Gastroesophageal sphincter (tissue), 3 donors: Measurements from ENCODE around the gene YEATS2.

Experiments used
- CTCF ChIP-seq, 4 experiments: fragments of 200-600 bp in 2 of 4; fragments of 450-650 bp in 2 of 4; sonication (generic) in 1 of 4; IDR thresholded peaks; one replicate each; pipeline ENCODE4 v1.5.1; 2017 to 2019; ENCODE audit warnings: antibody characterized with exemption in 4 of 4, mild to moderate bottlenecking in 2 of 4, moderate library complexity in 2 of 4
- EP300 ChIP-seq: sonication (generic); formaldehyde crosslinking; IDR thresholded peaks from one replicate; pipeline ENCODE4 v1.6.1; 2017; ENCODE audit warnings: antibody characterized with exemption, mild to moderate bottlenecking
- POLR2A ChIP-seq, 2 donors: fragments of 450-650 bp; IDR thresholded peaks; one replicate each; pipeline ENCODE4 v1.6.1; 2017; ENCODE audit warnings: antibody characterized with exemption in 2 of 2, mild to moderate bottlenecking in 2 of 2, moderate library complexity in 1 of 2
- POLR2AphosphoS5 ChIP-seq: sonication (generic); formaldehyde crosslinking; IDR thresholded peaks from one replicate; pipeline ENCODE4 v1.6.1; 2017; ENCODE audit warnings: antibody characterized with exemption

- TF ChIP-seq CTCF (IDR thresholded peaks at IDR 0.05), result no peak
- no peak for TF ChIP-seq EP300
- TF ChIP-seq POLR2A (IDR thresholded peaks at IDR 0.05), result no peak
- TF ChIP-seq POLR2AphosphoS5, result no peak
Observed at GRCh38 chr3:183718012-183718411, 20.4 kb downstream of the YEATS2 start.
